Uterus (tissue), 2 donors: Measurements from ENCODE around the gene L2HGDH.

Experiments
- CTCF ChIP-seq, 4 experiments: fragments of 200-600 bp in 2 of 4; fragments of 450-650 bp in 2 of 4; sonication (generic) in 2 of 4; IDR thresholded peaks; one replicate each; pipeline ENCODE4 v1.5.1; 2016 to 2019; ENCODE audit warnings: antibody characterized with exemption in 4 of 4, mild to moderate bottlenecking in 2 of 4, moderate library complexity in 1 of 4
- POLR2A ChIP-seq, 2 donors: fragments of 450-650 bp; IDR thresholded peaks; one replicate each; pipeline ENCODE4 v1.6.1; 2016; ENCODE audit warnings: antibody characterized with exemption in 2 of 2, mild to moderate bottlenecking in 1 of 2, moderate library complexity in 1 of 2

GRCh38 chr14:50228313-50228712 is 83.7 kb downstream of the L2HGDH start:
- TF ChIP-seq CTCF (IDR thresholded peaks at IDR 0.05) (no peak), POLR2A (IDR thresholded peaks at IDR 0.05) (no peak)
